A172 (cell line): ENCODE data around the gene FAM118B. TPM values are rescaled to one million over a fixed set of nuclear protein-coding genes. Genes with fewer than 3 reads are reported as not detected.
"Not testable (repeated sequence)": the region's sequence is repeated elsewhere in the genome, so short reads cannot be mapped to it uniquely, and the experiment has no call there.

Source experiments
- DNase-seq: peaks from one replicate; pipeline ENCODE4 v3.0.0-alpha.2; 2015; ENCODE audit warnings: low spot score
- total RNA-seq: library from RNA; depleted of rRNA; stranded (reverse); fragments of >200 nt; shearing (Covaris generic); gene quantifications from 2 replicates; pipeline ENCODE4 v1.2.3, GENCODE V29; 2014

The FAM118B gene
- total RNA-seq, 1 experiment from 2014 or later = 34.5 TPM

DNA sequence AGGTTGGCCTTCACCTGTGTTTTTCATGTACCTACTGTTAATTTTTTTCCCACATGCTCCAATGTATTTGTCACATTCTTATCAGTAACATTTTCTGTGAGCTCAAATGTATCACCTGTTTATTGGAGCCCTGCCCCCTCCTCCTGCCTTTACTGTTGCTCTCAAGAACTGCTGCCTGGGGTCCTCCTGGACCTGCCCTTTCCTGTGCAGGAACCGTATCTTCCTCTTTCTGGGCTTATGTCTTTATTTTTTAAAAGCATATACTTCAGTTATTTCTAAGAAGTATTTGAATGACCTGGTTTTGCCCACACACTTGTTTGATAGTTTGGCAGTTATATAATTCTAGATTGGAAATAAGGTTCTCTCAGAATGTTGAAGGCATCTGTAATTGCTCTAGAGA is 5.9 kb downstream of the FAM118B start:
- DNase-seq = no peak

DNA sequence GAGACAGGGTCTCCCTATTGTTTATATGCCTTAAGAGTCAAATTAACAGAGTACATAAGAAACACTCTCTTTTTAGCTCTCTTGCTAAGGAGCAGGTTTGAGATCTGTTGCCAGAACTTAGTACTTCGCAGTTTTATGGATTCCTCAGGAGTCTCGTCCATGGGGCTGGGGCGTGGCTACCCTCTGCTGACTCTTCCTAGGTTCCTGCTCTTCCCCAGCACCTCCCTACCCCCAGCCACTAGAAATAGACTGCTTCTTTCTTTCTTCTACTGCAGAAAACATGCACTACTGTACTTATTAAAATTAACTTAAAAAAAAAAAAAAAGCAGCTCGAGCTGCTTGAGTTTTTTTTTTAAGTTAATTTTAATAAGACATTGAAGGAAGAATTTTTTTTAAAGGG is 8.0 kb downstream of the FAM118B start:
- no peak for DNase-seq

DNA sequence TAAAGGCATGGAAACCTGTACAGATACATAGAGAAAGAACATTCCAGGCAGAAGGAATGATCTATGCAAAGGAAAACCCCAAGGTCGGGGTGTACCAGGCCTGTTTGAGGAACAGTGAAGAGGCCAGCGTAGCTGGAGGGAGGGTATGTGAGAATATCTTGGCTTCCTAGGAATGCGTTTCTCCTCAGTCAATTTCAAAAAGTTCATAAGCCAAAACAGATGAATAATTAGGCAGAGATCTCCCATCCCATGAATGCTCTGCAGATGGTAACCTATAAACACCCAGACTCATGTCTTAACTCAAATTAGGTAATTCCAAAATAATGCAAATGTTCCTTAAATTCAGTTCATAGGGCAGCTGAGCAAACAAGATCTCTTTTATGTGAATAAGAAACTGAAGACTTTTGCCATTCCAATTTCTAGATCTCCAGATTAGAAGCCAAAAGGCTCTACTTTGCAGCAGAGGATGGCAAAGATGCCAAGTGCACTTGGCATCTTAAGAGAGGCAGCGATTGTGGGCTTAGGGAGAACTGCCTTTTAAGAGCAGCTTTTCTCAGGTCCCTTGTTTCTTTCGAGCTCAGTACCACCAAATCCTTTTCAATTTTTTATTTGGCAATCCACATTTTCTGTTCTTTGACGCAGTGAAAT is 13.2 kb downstream of the FAM118B start:
- DNase-seq = no peak

DNA sequence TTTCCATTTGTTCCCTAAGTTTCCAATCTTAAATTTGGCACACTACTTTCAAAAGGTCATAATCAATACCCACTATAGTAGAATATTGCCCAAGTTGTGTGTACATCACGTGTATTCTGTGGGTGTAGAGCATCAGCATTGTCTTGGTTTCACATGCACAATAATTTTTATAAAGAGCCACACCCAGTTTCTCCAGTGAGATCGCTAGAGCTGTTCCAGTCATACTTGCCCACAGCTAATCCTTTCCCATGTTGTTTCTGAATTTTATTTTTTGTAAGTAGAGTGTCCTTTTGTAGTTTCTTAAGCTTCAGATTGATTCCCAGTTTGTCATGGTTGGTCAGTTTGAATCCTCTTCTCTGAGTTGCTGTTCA is 13.7 kb downstream of the FAM118B start:
- no peak for DNase-seq

DNA sequence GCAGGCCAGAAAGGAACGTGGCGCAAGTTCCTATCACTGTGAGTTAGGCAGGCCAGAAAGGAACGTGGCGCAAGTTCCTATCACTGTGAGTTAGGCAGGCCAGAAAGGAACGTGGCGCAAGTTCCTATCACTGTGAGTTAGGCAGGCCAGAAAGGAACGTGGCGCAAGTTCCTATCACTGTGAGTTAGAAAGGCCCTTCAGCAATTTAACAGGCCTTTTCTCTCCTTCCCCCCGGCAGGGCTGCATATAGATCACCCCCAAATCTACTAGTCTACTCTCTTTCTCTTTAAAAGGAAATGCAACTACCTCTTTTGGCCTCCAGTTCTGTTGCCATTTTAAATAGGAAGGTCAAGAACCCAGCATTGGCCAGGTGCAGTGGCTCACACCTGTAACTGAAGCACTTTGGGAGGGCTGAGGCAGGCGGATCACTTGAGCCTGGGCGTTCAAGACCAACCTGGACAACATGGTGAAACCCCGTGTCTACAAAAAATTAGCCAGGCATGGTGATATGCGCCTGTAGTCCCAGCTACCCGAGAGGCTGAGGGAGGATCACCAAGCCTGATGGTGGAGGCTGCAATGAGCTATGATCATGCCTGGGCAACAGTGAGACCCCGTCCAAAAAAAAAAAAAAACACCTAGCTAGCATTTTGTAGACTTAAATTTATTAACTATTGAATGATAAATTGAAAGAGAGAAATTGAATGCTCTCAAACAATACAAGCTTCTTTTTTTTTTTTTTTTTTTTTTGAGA is 14.9 kb downstream of the FAM118B start:
- DNase-seq = no peak

DNA sequence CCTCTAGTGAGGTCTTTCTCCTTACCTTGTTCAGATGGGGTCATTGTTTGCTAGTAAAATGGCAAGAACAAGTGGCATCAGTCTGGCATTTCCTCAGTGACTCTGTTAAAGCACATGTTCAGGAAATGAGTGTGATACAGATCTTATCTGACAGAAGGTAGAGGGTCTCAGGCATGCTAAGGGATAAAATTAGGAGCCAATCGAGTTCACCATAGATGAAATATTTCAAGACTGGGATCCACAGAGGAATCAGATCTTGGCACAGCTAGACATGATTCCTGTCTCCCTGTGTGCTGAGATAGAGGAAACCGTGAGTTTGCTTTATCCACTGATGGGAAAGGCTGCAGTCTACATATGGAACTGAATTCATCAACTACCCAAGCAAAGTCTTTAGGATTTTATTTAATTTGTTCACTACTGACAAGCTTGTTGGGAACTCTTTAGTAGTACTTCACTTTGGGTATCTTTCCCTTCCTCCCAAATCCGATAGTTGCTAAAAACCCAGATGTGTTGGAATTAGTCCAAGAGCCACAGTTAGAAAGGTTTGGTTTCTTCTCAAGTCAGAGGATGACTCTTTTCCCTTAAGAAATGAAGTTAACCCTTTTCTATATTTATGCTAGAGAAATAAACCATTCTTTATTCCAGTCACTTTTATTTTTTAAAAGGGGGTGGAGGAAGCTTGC is 18.4 kb downstream of the FAM118B start:
- DNase-seq = no peak

DNA sequence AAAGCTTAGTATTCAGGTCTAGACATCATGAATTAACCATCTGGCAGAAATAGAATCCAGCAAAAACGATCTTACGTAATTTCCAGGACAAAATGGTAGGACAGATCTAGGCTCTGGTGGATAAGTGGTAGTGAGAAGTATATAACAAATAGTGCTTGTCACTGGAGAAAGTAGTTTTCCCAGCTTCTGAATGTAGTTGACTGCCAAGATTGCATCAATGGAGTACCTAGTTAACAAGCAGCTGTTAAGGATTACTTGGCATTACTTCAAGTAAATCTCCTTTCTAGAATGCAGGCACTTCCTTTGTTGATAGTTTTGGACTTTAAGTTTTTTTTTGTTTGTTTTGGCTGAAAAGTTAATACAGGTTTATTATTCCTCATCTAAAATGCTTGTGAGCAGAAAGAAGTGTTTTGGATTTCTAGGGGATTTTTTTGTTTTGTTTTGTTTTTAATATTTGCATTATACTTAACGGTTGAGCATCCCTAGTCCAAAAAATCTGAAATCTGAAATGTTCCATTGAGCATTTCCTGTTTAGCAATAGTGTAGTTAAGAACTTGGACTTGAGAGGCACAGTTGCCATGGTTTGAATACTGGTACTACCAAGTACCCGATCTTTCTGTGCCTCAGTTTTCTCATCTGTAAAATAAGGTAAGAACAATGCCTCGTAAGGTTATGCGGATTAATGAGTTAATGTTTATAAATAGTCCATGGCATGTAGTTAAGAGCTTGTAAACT is 20.3 kb downstream of the FAM118B start:
- no peak for DNase-seq

DNA sequence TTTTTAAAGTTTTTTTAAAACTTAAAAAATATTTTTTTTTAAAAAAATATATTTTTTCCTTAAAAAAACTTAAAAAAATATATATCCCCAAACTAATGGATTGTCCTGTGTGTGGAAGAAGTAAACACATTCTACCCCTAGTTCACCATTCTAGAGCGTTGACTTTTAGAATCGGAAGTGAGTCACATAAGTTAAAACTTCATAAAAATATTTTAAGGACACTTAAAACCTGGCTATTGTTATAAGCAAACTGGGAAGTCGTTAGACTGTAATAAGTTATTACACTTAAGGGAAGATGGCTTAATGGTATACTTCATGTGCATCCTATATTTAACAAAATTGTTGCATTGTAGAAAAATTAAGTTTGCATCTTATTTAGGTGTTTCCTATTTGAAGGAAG is 21.1 kb downstream of the FAM118B start:
- no peak for DNase-seq

DNA sequence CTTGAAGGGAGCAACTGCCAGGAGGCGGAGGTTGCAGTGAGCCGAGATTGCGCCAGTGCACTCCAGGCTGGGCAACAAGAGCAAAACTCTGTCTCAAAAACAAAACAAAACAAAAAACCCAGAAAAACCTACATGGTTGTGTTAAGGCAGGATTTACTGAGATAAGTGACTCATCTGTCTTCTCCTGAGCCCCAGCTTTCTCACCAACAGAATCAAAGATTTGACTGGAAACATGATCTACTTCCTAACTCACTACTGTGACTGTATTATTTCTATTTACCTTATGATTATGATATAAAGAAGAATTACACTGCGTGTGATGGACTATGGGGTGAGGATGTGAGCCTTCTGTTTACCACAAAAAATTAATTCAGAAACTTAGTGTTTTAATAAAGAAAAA is 21.8 kb downstream of the FAM118B start:
- no peak for DNase-seq

DNA sequence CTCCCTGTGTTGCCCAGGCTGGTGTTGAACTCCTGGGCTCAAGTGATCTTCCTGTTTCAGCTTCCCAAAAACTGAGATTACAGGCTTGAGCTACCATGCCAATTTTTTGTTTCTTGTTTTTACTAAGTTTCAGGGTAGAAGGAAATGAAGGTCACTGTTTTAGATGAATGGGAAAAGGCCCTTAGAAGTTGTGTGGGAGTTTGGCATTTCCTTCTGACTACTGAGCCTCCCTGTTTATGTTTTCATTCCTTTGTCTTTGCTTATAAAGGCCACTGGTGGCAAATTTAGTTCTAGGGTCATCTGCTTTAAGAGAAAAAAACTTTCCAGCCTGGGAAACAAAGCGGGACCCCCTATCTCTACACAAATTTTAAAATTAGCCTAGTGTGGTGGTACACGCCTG is 35.1 kb downstream of the FAM118B start:
- DNase-seq = no peak

DNA sequence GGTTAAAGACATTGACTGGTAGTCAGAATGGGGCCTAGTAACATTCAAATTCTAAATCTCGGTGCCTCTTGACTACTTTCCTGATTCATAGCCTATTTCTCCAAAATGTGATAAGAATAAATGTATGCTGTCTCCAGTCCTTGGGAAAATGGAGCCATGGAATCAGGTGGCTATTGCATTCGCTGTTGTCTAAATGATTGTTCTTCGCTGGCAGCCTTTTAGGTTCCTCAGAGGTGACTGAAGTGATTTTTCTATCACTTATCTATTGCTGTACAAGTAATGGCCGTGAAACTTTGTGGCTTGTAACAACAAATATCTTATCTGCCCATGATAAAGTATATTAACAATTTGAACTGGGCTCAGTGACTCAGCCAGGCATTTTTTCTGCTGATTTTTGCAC is 41.7 kb downstream of the FAM118B start:
- DNase-seq = no peak

DNA sequence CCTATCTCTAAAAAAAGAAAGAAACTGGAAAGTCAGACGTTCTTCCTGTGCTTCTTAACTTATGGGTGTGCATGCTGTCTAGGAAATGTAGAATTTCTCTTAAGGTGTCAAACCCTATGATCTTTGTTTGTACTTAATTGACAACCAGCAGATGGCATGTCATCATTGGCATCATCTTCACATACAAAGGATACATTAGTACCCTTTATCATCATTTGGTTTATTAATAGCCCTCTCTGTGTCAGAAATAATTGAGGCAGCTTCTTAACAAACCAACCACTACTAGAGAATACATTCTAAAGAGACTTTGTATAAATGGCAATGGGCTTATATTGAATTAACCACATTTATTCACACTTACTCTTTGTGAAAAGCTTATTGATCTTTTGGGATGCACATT is 43.2 kb downstream of the FAM118B start:
- no peak for DNase-seq

DNA sequence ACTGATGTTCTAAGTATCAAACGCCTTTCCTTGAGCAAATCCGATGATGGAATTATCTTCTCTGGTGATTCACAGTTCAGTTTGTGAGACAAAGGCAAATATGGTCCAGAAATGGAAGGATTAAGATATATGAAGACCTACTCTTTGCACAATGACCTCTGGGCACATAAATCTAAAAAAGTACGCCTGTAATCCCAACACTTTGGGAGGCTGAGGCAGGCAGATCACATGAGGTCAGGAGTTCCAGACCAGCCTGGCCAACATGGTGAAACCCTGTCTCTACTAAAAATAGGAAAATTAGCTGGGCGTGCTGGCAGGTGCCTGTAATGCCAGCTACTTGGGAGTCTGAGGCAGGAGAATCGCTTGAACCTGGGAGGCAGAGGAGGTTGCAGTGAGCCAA is 43.9 kb downstream of the FAM118B start:
- DNase-seq = not testable (repeated sequence)

DNA sequence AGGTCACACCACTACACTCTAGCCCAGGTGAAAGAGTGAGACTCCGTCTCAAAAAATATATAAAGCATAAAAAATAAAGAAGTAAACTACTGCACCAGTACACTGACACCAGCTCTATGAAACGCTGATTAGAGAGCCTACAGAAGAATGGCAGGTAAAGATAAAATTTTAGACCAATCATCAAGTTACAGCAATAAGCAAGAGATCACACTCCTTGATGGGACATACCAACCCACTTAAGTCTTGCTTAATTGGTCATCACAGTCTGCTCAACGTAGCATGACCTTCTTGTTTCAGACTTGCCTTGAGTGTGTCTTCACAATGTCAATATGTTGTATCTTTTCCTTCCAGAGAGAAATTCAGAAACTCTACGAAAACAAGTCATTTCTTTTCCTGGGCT is 44.6 kb downstream of the FAM118B start:
- no peak for DNase-seq

DNA sequence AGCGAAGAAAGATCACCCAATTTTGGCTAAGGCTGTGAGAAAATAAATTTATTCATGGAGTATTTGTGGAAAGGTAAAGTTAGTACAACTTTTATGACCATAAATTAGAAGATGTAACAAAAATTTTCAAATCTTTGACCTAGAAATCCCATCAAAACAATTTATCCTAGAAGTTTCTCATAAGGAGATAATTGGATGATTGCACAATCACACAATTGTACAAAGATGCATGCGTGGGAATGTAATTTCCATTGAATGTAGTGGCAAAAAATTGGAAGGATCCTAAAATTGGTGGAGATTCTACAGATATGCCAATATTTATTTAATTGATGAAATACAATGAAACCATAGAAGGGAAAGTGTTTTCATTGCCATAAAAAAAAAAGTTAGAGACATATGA is 45.6 kb downstream of the FAM118B start:
- DNase-seq = no peak

DNA sequence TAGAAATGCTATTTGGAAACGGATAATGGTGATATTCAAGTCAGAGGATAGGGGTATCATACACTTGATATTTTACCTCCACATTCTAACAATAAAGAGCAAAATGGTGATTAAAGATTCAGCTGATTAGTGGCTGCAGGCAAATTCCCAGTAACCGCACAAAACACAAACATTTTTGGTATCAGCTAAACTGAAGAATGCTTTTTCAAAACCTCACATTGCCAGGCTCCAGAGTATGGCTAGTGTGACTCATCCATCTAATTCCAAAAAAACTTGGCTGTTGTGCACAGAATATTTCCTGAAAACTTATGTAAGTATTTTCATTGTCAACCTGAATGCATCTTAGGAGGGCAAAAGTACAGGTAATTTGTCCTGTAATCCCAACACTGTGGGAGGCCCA is 46.2 kb downstream of the FAM118B start:
- DNase-seq = peak; percentile 40

DNA sequence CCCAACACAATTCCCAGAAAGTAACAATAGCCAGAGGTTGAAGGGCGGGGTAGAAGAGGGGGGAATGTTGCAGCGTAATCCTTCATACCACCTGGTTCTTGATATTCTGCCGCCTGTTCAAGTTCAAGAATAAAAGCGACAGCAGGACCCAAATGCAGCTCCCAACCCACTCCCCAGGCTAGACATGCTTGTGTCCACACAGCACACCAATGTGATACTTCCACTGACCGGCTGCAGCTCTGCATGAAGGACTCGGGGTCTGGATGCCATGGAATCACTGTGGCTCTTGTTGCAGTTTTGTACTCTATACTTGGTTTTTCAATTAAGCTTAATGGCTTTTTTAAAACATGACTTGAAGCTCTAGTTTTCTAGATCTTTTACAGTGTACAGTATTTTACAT is 50.6 kb downstream of the FAM118B start:
- DNase-seq = no peak

DNA sequence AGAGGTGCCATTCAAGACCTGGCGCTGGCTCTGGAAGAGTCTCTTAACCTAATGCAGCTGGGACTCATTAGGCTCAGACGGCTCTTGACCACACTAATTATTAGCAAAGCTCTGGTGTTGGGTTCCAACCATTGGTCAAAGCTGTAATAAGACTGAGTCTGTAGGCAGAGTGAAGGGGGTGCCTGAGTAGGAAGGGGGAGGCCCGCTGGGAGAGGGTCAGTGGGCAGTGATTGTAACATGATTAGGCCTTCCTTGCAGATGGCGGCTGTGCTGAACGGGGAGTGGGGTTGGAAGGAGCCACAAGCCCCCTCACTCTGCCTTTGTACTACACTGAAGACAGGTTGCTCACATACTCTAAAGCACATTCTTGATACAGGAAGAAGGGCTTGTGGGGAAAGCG is 51.9 kb downstream of the FAM118B start:
- DNase-seq = no peak

DNA sequence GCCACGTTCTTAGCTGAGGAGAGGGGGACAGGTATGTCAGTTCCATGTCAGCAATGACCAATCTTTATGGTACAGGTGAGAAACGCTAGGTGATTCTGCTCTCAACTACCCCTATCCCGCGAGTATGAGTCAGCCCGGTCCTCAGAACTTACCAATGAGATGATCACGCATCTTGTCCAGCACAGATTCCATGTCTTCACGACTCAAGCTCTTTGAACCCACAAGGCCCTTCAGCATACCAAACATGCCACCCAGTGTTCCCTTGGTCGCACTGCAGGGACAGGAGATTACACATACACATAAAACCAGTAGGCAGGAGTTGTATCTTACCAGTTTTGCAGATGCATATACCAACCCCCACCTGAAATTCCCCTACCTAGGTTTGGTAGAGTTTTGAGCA is 54.2 kb downstream of the FAM118B start:
- no peak for DNase-seq

DNA sequence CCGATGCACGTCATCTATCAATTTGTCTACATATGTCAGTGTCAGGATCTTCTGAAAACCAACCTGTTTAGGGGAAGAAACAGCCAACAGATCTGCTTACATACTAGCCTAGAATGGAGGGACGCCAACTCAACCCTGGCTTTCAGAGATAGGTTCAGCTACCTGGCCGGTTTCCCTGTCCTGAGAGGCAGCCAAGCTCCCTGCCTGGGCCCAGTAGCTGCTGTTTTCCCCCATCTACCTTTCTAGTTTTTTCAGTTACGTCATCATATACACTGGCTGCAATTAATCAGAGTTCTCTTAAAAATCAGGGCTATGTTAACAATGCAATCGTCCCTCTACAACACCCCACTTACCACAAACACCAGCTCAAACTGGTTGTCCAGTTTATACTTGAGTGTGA is 56.1 kb downstream of the FAM118B start:
- no peak for DNase-seq

DNA sequence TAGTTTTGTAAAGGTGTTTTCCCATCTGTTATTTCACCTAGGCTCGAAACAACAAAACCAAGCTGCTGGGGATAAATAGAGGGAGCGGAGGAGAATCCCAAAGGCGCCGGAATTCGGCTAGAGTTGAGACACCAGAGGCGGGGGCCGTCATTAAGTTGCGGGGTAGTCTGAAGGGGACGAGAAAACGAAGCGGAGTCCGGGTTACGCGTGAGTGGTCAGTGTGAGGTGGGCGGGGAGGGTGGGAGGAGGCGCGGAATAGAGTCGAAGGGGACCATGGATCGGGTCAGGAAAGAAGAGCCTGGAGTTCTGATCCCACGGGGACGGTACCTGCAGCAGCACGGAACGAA is 56.8 kb downstream of the FAM118B start:
- peak; percentile 0 for DNase-seq

DNA sequence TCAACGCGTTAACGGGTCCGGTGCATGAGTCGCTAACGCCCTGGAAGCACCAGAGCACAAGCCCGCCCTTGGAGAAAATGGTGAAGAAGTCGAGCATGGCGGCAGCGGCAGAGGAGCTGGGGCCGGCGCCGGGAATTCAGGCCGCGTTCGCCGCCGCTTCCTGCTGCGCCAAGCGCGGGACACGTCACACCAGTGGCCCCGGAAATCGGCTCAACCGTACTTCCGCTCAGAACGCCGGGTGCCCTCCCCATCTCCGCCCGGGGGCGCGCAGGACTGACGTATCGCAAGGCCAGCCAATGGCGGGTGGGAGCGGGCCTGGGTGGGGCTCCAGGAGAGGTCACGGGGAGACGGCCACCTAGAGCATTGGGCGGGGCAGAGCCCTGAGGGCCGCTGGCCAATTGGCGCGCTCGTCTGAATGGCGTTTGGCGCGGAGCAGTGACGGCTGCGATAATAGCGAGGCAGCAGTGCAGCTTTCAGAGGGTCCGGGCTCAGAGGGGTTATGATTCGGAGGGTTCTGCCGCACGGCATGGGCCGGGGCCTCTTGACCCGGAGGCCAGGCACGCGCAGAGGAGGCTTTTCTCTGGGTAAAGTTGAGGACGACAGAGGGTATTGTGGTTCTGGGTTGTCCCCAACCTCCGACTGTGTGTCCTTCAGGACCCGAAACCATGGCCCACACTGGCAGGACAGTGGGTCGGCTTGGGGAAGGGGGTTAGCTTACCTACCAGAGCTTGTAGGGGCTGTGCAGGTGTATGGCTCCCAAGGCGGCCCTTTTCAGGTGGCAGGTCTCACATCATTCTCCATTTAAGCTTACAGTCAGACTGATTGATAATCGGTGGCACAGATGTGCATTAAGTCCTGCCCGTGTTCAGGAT is 57.4 kb downstream of the FAM118B start, which contains the start of the genes FOXRED1 and SRPRA:
FOXRED1 (plus strand) TSS at position 447 of the 872 bp plus-strand sequence; CDS start at position 500, 53 bp downstream.
SRPRA (minus strand) TSS at position 188 of the 872 bp plus-strand sequence; CDS start at position 97, 91 bp downstream.
- DNase-seq = peak; percentile 91
